SK-N-SH treated with all-trans-retinoic acid at 6 μM for 48 hours (cell line): ENCODE data around the gene NHSL2.

Experiments used
- ARNTL ChIP-seq: fragments of 450-650 bp; formaldehyde crosslinking; IDR thresholded peaks from 2 replicates; pipeline ENCODE4 v1.5.0; 2020; ENCODE audit warnings: low read depth, mild to moderate bottlenecking, moderate library complexity, borderline replicate concordance
- BACH2 ChIP-seq: fragments of 250-450 bp; sonication (Bioruptor Pico); IDR thresholded peaks from 2 replicates; pipeline ENCODE4 v1.9.0; 2021; ENCODE audit warnings: mild to moderate bottlenecking, borderline replicate concordance
- CSDC2 ChIP-seq: fragments of 250-450 bp; sonication (Bioruptor Pico); IDR thresholded peaks from 2 replicates; pipeline ENCODE4 v1.5.0; 2020; ENCODE audit warnings: mild to moderate bottlenecking, moderate library complexity
- ESRRG ChIP-seq: fragments of 250-450 bp; sonication (Bioruptor Pico); IDR thresholded peaks from 2 replicates; pipeline ENCODE4 v1.6.1; 2021; ENCODE audit warnings: mild to moderate bottlenecking
- GLIS3 ChIP-seq: fragments of 250-450 bp; sonication (Bioruptor Pico); IDR thresholded peaks from 2 replicates; pipeline ENCODE4 v1.5.0; 2020; ENCODE audit warnings: mild to moderate bottlenecking, moderate library complexity
- ISL1 ChIP-seq: fragments of 250-450 bp; sonication (Bioruptor Pico); IDR thresholded peaks from 2 replicates; pipeline ENCODE4 v2.1.2; 2022; ENCODE audit warnings: mild to moderate bottlenecking, moderate library complexity
- PPARA ChIP-seq: fragments of 250-450 bp; sonication (Bioruptor Pico); IDR thresholded peaks from 2 replicates; pipeline ENCODE4 v1.5.0; 2020; ENCODE audit warnings: mild to moderate bottlenecking, borderline replicate concordance
- ZFP3 ChIP-seq: fragments of 250-450 bp; sonication (Bioruptor Pico); IDR thresholded peaks from 2 replicates; pipeline ENCODE4 v1.5.0; 2020; ENCODE audit warnings: mild to moderate bottlenecking, moderate library complexity
- ZFP30 ChIP-seq: fragments of 450-650 bp; formaldehyde crosslinking; IDR thresholded peaks from 2 replicates; pipeline ENCODE4 v1.5.0; 2022; ENCODE audit warnings: mild to moderate bottlenecking, moderate library complexity
- ZNF8 ChIP-seq: fragments of 450-650 bp; formaldehyde crosslinking; IDR thresholded peaks from 2 replicates; pipeline ENCODE4 v1.5.0; 2020; ENCODE audit warnings: mild to moderate bottlenecking, moderate library complexity
- TF ChIP-seq, protein P1 (sequence below): fragments of 250-450 bp; sonication (Bioruptor Pico); IDR thresholded peaks from 2 replicates; pipeline ENCODE4 v1.8.0; 2020; ENCODE audit warnings: mild to moderate bottlenecking, moderate library complexity, borderline replicate concordance
- TF ChIP-seq, protein P2 (sequence below): fragments of 250-450 bp; sonication (Bioruptor Pico); IDR thresholded peaks from 2 replicates; pipeline ENCODE4 v1.8.0; 2021; ENCODE audit warnings: low read depth, mild to moderate bottlenecking, moderate library complexity, borderline replicate concordance
- TF ChIP-seq, protein P3 (sequence below): fragments of 250-450 bp; sonication (Bioruptor Pico); IDR thresholded peaks from 2 replicates; pipeline ENCODE4 v1.5.0; 2020; ENCODE audit warnings: mild to moderate bottlenecking, moderate library complexity
- TF ChIP-seq, protein P4 (sequence below): fragments of 250-450 bp; sonication (Bioruptor Pico); IDR thresholded peaks from 2 replicates; pipeline ENCODE4 v1.5.1; 2020; ENCODE audit warnings: low read depth, mild to moderate bottlenecking, moderate library complexity

DNA sequence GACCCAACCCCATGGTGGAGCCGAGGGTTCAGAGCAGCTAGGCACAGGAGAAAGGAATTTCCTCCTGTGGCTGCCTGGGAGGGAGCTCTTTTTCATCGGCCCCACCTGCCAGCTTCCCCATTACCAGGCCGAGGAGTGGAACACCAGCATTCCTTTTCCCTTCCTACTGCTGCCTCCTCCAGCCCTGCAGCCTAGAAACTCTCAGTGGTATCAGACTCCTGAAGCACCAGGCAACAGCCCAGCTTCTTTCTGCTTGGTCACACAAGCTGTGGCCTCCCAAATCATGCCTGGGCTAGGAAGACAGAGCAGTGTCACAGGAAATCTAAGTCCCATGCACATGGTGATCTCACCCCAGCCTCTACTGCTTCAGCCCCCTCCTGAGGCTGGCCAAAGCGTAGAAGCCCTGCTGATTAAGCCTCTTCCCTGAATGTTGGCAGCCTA is 191.0 kb downstream of the NHSL2 start:
- TF ChIP-seq ZFP3 = no peak
- TF ChIP-seq, protein P1, sequence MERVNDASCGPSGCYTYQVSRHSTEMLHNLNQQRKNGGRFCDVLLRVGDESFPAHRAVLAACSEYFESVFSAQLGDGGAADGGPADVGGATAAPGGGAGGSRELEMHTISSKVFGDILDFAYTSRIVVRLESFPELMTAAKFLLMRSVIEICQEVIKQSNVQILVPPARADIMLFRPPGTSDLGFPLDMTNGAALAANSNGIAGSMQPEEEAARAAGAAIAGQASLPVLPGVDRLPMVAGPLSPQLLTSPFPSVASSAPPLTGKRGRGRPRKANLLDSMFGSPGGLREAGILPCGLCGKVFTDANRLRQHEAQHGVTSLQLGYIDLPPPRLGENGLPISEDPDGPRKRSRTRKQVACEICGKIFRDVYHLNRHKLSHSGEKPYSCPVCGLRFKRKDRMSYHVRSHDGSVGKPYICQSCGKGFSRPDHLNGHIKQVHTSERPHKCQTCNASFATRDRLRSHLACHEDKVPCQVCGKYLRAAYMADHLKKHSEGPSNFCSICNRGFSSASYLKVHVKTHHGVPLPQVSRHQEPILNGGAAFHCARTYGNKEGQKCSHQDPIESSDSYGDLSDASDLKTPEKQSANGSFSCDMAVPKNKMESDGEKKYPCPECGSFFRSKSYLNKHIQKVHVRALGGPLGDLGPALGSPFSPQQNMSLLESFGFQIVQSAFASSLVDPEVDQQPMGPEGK = no peak
- no peak for TF ChIP-seq CSDC2 (CRISPR knock-in tag)
- no peak for TF ChIP-seq ZNF8 (CRISPR knock-in tag)
- TF ChIP-seq, protein P2, sequence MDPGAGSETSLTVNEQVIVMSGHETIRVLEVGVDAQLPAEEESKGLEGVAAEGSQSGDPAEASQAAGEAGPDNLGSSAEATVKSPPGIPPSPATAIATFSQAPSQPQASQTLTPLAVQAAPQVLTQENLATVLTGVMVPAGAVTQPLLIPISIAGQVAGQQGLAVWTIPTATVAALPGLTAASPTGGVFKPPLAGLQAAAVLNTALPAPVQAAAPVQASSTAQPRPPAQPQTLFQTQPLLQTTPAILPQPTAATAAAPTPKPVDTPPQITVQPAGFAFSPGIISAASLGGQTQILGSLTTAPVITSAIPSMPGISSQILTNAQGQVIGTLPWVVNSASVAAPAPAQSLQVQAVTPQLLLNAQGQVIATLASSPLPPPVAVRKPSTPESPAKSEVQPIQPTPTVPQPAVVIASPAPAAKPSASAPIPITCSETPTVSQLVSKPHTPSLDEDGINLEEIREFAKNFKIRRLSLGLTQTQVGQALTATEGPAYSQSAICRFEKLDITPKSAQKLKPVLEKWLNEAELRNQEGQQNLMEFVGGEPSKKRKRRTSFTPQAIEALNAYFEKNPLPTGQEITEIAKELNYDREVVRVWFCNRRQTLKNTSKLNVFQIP (CRISPR knock-in tag) = no peak
- TF ChIP-seq, protein P3, sequence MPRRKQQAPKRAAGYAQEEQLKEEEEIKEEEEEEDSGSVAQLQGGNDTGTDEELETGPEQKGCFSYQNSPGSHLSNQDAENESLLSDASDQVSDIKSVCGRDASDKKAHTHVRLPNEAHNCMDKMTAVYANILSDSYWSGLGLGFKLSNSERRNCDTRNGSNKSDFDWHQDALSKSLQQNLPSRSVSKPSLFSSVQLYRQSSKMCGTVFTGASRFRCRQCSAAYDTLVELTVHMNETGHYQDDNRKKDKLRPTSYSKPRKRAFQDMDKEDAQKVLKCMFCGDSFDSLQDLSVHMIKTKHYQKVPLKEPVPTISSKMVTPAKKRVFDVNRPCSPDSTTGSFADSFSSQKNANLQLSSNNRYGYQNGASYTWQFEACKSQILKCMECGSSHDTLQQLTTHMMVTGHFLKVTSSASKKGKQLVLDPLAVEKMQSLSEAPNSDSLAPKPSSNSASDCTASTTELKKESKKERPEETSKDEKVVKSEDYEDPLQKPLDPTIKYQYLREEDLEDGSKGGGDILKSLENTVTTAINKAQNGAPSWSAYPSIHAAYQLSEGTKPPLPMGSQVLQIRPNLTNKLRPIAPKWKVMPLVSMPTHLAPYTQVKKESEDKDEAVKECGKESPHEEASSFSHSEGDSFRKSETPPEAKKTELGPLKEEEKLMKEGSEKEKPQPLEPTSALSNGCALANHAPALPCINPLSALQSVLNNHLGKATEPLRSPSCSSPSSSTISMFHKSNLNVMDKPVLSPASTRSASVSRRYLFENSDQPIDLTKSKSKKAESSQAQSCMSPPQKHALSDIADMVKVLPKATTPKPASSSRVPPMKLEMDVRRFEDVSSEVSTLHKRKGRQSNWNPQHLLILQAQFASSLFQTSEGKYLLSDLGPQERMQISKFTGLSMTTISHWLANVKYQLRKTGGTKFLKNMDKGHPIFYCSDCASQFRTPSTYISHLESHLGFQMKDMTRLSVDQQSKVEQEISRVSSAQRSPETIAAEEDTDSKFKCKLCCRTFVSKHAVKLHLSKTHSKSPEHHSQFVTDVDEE (CRISPR knock-in tag) = no peak
- TF ChIP-seq ZFP30 (CRISPR knock-in tag) = no peak
- TF ChIP-seq BACH2 (CRISPR knock-in tag) = no peak
- no peak for TF ChIP-seq ARNTL (CRISPR knock-in tag)
- no peak for TF ChIP-seq PPARA
- TF ChIP-seq, protein P4, sequence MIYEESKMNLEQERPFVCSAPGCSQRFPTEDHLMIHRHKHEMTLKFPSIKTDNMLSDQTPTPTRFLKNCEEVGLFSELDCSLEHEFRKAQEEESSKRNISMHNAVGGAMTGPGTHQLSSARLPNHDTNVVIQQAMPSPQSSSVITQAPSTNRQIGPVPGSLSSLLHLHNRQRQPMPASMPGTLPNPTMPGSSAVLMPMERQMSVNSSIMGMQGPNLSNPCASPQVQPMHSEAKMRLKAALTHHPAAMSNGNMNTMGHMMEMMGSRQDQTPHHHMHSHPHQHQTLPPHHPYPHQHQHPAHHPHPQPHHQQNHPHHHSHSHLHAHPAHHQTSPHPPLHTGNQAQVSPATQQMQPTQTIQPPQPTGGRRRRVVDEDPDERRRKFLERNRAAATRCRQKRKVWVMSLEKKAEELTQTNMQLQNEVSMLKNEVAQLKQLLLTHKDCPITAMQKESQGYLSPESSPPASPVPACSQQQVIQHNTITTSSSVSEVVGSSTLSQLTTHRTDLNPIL (CRISPR knock-in tag) = no peak
- no peak for TF ChIP-seq ISL1 (CRISPR knock-in tag)
- TF ChIP-seq ESRRG (CRISPR knock-in tag) = no peak
- TF ChIP-seq GLIS3 = no peak
